K562 (cell line): ENCODE data around the gene TXNIP.

Experiments used
- HDGF ChIP-seq: fragments of 450-650 bp; IDR thresholded peaks from 2 replicates; pipeline ENCODE4 v1.6.1; 2016
- NCOA1 ChIP-seq: fragments of 450-650 bp; IDR thresholded peaks from 2 replicates; pipeline ENCODE4 v1.6.1; 2016; ENCODE audit warnings: low read depth
- TCF7 ChIP-seq: sonication (generic); IDR thresholded peaks from 2 replicates; pipeline ENCODE4 v1.6.1; 2016; ENCODE audit warnings: antibody characterized with exemption, borderline replicate concordance
- TF ChIP-seq, protein P1 (sequence below): fragments of 250-450 bp; sonication (Bioruptor Pico); IDR thresholded peaks from 2 replicates; pipeline ENCODE4 v1.8.0; 2022; ENCODE audit warnings: inconsistent platforms, mild to moderate bottlenecking, moderate library complexity, borderline replicate concordance

DNA sequence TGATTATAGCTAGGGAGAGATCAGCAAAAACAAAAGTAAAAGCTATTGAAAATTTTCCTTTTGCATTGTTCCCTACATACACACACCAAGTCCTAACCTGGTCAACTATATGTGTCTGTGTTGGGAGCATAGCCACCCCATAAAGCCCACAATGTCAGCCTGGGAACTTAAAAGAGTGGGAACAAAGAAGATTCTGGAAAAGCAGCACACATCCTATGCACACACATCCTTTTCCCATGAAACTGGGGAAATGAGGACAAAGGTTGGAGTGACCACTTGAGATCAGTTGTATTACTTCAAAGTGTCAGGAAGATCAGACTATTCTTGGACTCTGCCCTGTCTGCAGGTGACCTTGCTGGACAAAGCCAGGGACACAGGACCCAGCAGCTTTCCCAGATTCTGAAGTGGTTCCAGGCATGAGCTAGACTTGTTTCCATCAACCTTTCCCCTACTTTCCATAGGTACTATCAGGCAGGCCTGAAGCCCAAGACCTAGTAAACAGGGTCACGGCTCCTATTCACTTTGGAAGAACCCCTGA, 15.9 kb downstream of the TXNIP start:
- TF ChIP-seq NCOA1 (no peak), TCF7 (no peak), HDGF (no peak)
- TF ChIP-seq, protein P1, sequence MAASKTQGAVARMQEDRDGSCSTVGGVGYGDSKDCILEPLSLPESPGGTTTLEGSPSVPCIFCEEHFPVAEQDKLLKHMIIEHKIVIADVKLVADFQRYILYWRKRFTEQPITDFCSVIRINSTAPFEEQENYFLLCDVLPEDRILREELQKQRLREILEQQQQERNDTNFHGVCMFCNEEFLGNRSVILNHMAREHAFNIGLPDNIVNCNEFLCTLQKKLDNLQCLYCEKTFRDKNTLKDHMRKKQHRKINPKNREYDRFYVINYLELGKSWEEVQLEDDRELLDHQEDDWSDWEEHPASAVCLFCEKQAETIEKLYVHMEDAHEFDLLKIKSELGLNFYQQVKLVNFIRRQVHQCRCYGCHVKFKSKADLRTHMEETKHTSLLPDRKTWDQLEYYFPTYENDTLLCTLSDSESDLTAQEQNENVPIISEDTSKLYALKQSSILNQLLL (CRISPR knock-in tag) = no peak
